Putamen (tissue), 1 donor: ENCODE results near the gene ARHGEF12.

Source experiments
- DNase-seq: peaks from one replicate; pipeline ENCODE4 v3.0.0-alpha.2; 2016; ENCODE audit warnings: low spot score

The ARHGEF12 gene

GRCh38 chr11:120385655-120386054 lies 49.4 kb downstream of the ARHGEF12 start:
- DNase-seq = peak; percentile 6

GRCh38 chr11:120386318-120386717 lies 50.1 kb downstream of the ARHGEF12 start:
- DNase-seq = no peak

DNA sequence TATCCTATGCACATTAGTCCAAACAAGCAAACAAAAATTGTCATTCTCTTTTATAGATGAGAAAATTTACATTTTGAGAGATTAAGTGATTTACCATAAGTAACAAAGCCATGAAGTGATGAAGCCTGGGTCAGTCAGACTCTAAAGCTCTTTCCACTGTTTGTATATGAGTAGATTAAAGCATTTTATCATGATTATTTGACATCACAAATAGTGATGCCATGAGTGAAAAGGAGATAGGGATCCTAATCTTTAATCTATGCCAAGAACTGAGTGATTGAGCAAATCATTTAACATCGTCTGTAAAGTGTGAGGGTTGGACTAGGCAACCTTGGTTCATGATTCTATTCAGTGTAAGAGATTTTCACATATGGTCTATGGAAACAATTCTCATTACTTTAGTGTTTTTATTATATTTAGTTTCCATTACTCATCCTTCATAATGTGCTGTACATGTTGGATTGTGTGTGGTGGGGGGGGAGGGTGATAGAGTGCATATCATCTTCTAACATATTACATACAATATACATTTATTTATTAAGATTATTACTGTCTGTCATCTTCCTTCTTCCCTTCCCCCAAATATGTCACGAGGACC lies 50.7 kb downstream of the ARHGEF12 start:
- DNase-seq = no peak

GRCh38 chr11:120388261-120388660 lies 52.0 kb downstream of the ARHGEF12 start:
- DNase-seq = no peak

DNA sequence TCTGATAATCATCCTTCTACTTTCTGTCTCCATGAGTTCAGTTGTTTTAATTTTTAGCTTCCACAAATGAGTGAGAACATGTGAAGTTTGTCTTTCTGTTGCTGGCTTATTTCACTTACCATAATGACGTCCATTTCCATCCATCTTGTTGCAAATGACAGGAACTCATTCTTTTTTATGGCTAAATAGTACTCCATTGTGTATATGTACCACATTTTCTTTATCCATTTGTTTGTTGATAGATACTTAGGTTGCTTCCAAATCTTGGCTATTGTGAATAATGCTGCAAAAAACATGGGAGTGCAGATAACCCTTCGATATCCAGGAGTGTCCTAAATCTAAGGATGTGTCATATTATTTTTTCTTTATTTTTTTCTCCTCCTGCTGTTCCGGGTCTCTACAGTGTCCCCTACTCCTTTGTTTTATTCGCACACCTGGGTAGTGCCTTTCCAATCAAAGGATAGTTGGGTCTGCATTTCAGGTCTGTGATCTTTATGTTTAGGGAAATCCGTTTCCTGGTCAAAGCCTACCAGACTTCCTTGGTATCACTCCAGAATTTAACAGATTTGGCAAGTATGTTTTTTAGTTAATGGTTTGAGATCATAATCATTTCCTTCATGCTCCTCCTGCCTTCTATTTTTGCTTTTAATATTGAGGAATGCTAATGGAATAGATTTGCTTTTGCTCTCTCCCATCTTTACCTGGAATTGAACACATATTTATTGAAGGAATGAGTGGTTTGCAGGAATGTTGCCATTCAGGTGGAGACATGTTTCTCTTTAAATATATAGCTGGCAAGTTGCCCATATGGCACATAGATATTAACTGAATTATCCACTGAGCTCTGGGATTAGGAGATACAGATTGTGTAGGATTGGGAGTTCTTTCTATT lies 53.7 kb downstream of the ARHGEF12 start:
- DNase-seq = no peak

DNA sequence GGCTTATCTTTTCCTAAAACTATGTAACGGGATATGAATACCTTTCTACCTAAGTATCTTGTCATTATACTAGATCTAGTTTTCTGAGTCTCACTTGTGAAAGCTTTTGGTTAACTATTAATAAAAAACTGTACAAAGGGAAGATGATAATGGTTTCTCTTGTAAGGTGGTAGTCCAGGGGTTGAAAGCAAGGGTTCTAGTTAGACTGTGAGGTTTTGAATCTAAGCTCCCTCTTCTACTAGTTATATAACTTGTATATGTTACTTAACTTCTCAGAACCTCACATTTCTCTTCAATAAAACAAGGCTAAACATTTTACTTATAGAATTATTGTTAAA lies 54.3 kb downstream of the ARHGEF12 start:
- DNase-seq = no peak

DNA sequence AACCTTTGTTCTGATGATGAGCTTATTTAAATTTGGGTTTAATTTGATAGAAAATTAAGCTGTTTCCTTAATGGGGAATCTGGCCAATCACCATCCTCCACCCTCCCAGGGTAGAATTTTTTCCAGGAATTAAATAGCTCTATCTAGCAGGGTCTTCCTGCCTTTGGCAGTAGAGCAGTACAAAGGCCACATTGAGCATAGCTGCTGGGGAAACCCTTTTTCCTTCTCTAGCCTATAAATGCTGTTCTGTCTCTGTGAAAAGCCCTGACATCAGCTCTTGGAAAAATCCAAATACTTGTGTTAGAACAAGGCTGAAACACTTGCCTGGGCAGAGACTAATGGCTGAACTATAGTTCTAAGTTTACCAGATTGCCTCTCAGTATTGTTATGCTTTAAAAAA lies 55.1 kb downstream of the ARHGEF12 start:
- DNase-seq = peak; percentile 81

GRCh38 chr11:120391854-120392253 lies 55.6 kb downstream of the ARHGEF12 start:
- DNase-seq = no peak

DNA sequence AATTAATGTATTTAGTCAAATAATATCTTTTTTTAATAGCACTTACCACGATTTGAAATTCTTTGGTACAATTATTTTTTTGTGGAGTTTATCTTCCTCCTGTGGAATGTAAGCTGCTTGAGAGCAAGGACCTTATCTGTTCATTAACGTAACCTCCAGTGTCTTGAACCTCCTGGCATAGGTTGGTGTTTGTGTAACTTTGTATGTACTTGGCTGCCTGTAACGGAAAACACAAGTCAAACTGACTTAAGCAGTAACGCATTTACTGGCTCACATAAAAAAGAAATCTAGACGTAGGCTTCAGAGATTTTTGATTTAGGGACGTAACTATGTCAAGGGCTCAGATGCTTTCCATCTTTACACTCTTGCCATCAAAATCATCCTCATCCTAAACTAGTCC lies 56.1 kb downstream of the ARHGEF12 start:
- no peak for DNase-seq

DNA sequence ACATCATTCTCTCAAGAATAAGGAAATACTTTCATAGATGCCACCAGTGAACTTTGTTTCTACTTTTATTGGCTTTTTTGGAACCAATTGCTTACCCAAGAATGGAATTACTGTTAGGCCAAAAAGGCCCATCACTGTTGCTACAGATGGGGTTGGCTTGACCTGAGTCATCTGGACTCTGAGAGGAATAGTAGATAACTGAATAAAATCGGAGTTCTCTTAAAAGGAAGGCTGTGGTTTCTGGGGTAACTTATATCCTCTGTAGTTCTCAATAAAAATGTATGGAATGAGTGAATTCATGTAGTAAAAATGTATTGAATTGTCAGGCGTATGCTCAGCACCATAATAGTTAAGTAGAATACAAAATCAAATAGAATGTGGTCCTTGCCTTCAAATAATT lies 56.6 kb downstream of the ARHGEF12 start:
- DNase-seq = no peak

- no peak for DNase-seq
Observed at GRCh38 chr11:120394119-120394518, 57.9 kb downstream of the ARHGEF12 start.

DNA sequence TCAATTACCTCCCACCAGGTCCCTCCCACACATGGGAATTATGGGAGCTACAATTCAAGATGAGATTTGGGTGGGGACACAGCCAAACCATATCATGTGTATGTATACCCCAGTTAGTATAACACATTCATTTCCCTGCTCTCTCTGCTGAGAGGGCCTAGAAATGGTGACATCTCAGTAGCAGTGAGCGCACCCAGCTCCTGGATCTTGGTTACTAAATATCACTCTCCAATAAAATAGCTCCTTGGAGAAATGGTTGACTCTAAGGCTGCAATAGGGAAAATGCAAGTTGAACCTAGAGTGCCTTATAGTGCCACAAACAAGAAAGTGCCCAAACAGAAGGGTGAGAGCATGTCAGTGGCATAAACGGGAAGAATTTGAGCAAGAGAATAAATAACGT lies 59.6 kb downstream of the ARHGEF12 start:
- no peak for DNase-seq

- DNase-seq = no peak
Observed at GRCh38 chr11:120398132-120398531, 61.9 kb downstream of the ARHGEF12 start.

DNA sequence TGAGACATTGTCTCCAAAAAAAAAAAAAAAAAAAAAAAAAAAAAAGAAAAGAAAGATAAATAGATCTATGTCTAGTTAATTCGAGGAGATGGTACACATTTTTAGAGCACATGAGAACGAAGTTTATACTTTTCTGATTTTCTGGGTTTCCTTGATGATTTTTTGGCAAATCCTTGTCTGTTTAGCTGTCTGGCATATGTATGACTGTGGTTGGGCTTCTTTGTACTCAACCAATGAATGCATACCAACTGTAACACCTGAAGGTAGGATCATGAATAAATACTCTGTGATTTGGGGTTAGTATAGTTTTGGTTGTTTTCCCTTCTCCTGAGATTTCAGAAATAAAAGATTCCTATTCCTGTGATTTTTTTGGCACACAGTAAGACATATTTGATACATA lies 63.1 kb downstream of the ARHGEF12 start:
- no peak for DNase-seq

- DNase-seq = no peak
Observed at GRCh38 chr11:120400564-120401364, 64.6 kb downstream of the ARHGEF12 start.

- DNase-seq = no peak
Observed at GRCh38 chr11:120401506-120401905, 65.3 kb downstream of the ARHGEF12 start.

- DNase-seq = no peak
Observed at GRCh38 chr11:120403966-120404365, 67.8 kb downstream of the ARHGEF12 start.

GRCh38 chr11:120404495-120404894 lies 68.3 kb downstream of the ARHGEF12 start:
- no peak for DNase-seq

- DNase-seq = no peak
Observed at GRCh38 chr11:120409655-120410054, 73.4 kb downstream of the ARHGEF12 start.

DNA sequence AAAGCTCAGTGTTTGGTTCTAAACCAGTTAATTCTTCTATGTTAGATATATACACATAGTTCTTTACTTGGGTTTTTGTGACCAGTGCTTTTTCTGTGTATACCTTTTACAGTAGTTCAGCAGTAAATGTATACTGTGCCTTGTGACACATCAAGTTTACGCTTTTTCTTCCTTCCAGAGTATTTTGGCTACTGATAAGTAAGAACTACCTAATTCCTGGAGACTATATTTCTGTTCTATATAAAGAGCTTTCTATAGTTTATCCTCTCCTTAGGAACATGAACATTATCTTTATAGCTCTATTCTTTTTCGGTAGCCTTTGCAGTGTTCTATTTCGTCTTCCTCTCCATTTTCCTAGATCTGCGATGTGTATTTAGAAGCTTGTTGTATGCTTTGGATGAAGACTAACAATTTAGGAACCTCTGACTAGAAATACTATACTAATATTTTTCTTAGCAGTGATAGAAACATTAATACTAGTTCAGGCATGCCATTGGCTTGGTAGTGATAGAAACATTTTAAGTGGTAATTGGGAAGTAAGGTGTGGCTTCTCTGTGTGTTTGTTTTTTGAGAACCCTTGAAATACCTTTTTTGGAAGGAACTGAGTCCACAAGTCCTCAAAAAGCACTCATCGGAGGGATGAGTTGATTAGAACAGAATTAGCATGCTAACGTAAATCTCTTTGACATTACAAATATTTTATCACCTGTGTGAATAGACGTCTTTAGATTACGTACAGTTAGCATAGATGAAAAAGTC lies 74.6 kb downstream of the ARHGEF12 start:
- DNase-seq = no peak

DNA sequence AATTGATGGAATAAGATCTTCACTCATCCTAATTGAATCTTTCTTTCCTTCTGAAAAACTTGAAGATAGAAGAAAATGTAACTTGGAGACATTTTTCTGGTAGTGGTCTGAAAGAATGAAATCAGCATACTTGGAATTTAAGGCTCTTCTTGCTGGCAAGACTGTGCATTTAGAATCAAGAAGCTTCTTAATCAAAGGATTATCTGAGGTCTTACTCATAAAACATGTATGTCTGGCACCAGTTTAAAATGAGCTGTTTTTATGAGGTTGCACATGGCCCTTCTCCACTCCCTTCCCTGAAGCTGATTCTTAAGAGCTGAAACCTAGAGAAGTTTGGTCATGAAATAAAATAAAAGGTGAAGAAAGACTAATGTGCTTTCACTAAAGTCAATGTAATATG lies 77.3 kb downstream of the ARHGEF12 start:
- no peak for DNase-seq

DNA sequence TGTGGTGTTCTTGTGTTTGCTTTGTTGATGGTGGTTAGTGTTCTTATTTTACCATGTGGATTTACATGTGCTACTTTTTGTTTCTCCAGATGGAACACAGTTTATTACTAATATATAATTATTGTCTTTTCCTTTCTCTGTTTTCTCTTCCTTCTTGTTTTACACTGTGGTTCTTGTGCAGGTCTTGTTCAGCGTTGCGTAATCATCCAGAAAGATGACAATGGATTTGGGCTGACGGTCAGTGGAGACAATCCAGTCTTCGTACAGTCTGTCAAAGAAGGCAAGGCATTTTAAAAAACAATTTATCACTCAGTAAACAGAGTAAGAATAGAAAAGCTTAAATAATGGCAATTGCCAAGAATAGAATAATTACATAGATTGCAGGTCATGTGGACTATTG lies 84.4 kb downstream of the ARHGEF12 start:
- DNase-seq = no peak
